G401 (cell line): ENCODE measurements around the gene ENC1. TPM values are rescaled to one million over a fixed set of nuclear protein-coding genes. Genes with fewer than 3 reads are reported as not detected.

Experiments
- DNase-seq: peaks from one replicate; pipeline ENCODE4 v3.0.0-alpha.2; 2015; ENCODE audit warnings: low spot score
- in situ Hi-C: cut with HindIII; loops from 2 replicates; pipeline ENCODE4 v1.10.0; 2016; ENCODE audit warnings: low sequenced_read_pairs, mixed read lengths
- total RNA-seq: library from RNA; depleted of rRNA; stranded (reverse); fragments of >200 nt; shearing (Covaris generic); gene quantifications from 2 replicates; pipeline ENCODE4 v1.2.3, GENCODE V29; 2014

The ENC1 gene
- total RNA-seq, 1 experiment from 2014 or later = 36.4 TPM

- in situ Hi-C loops = no loop called here
Observed at GRCh38 chr5:74618106-74618505, 22.4 kb downstream of the ENC1 start.

GRCh38 chr5:74617202-74617601, 23.3 kb downstream of the ENC1 start:
- in situ Hi-C loops = no loop called here
- no peak for DNase-seq

More at GRCh38 chr5:74618106-74618505, 22.4 kb downstream of the ENC1 start:
- DNase-seq = no peak

- in situ Hi-C loops = no loop called here
Observed at GRCh38 chr5:74616236-74617146, 24.0 kb downstream of the ENC1 start.

GRCh38 chr5:74613283-74613682, 27.2 kb downstream of the ENC1 start:
- no peak for DNase-seq
- in situ Hi-C loops = no loop called here

More at GRCh38 chr5:74616236-74617146, 24.0 kb downstream of the ENC1 start:
- DNase-seq = no peak

DNA sequence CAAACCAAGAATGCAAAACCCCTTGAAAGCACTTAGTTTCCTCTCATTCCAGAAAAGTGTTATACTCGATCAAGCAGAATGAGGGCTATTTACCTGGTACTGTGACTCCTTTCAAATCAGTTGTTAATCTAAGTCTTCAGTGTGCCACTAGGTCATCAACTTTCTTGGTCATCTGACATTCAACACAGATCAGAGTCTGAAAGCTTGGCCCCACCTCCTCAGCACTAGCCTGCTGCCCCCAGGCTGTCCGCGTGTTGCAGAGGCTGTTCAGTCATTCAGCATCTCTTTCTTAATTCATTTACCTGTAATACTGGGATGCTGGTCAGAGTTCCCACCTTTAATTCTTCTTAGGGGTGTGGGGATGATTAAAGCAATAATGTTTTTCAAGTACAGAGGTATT, 28.5 kb downstream of the ENC1 start:
- no peak for DNase-seq
- in situ Hi-C loops = no loop called here

DNA sequence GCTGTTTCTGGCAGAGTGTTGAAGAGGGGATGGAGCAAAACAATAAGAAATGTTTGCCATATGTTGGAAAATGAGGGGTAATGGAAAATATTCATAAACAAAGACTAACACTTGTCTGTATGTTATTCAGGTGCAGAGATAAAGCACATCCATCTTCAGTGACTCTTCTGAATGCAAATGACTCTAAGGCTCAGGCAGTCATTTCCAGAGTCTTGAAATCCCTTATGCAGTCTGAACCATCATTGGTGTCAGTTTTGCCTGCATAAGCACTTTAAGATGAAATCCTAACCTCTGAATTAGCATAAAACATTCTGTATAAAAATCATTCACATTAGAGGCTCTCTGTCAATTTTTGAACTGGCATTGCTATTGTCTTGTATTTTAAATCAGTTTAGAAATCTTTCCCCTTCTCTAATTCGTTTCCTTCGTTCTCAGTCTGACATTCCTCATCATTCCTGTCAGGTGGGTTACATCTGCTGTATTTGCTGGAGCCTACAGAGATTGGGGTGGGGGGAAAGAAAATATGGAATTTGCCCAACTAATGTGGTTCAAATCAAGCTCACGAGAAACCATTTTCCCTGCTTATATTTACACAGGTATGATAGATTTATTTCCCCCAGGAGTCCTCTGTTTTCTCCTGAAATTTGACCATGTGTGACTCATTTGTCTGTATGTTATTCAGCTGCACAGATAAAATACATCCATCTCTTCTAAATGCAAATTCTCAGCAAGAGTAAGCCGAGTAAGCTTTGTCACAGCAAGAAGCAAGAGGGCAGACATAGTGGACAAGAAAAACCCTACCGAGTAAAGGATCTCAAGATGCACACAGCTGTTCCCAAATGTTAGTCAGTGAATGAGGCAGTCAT, 31.6 kb downstream of the ENC1 start:
- in situ Hi-C loops = no loop called here
- no peak for DNase-seq

- DNase-seq = no peak
- in situ Hi-C loops = no loop called here
Observed at GRCh38 chr5:74605759-74606158, 34.8 kb downstream of the ENC1 start.

GRCh38 chr5:74603376-74603775, 37.2 kb downstream of the ENC1 start:
- in situ Hi-C loops = no loop called here

DNA sequence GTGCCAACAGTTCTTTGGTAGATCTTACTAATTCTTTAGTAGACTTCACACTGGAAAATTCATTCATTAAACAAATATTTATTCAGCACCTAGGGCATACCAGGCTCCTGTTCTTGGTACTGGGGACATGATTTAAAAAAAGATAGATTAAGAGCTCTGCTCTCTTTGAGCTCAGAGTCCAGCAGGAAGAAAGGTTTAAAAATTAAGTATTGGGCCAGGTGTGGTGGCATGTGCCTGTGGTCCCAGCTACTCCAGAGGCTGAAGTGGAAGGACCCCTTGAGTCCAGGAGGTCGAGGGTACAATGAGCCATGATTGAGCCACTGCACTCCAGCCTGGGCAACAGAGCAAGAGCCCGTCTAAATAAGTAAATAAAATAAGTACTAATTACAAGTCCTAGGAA, 41.4 kb downstream of the ENC1 start:
- in situ Hi-C loops = no loop called here
- no peak for DNase-seq

More at GRCh38 chr5:74603376-74603775, 37.2 kb downstream of the ENC1 start:
- DNase-seq = no peak

GRCh38 chr5:74598731-74599130, 41.8 kb downstream of the ENC1 start:
- in situ Hi-C loops = no loop called here
- no peak for DNase-seq

DNA sequence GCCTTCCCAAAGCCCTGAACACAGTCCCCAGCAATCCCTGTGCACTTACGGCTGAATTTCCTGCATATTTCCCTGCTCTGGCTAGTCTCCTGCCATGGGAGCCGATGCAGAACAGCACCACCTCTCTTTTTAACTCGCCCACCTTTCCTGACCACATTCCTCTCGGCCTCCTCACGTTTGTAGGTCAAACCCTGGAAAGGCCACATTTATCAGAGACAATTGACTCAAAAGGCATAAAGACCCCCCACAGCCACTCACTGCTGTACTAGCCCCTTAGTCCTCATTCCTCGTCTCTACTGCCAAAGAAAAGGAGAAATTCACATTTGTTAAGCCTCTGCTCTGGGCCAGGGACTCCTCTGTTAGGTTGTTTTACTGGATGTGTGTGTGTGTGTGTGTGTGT, 43.6 kb downstream of the ENC1 start:
- in situ Hi-C loops = no loop called here
- no peak for DNase-seq

DNA sequence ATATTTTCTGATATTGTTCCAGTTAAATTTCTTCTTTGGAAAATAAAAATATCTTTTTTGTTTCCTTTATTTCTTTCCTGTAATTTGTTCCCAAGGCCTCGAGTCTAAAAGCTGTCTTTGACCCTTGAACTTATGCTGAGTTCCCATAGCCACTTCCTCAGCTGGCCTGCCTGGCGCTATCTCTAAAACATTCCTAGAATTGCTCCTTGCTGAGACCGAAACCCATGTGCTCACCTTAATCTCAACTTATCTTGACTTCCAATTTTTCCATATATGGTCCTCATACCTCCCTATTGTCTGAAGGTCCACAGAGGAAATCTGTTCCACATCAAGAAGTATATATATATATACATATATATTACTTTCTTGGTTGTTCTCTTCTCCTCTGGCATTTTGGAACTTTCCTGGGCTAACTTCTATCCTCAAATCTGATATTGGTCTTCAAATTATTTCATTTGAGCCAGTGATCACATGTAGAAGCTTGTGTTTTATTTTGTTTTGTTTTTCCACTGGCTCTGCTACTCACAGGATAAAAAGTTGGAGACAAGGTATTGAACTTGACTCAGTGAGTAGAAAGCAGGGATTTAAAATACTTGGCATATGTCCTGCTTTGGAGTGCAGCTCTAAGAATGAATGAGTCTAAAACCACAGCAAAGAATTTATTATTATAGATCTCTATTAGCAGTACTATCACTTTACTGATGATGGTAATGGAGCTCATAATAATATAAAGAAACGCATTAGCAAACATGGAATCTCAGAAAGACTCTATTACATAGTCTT, 45.2 kb downstream of the ENC1 start:
- no peak for DNase-seq
- in situ Hi-C loops = no loop called here

DNA sequence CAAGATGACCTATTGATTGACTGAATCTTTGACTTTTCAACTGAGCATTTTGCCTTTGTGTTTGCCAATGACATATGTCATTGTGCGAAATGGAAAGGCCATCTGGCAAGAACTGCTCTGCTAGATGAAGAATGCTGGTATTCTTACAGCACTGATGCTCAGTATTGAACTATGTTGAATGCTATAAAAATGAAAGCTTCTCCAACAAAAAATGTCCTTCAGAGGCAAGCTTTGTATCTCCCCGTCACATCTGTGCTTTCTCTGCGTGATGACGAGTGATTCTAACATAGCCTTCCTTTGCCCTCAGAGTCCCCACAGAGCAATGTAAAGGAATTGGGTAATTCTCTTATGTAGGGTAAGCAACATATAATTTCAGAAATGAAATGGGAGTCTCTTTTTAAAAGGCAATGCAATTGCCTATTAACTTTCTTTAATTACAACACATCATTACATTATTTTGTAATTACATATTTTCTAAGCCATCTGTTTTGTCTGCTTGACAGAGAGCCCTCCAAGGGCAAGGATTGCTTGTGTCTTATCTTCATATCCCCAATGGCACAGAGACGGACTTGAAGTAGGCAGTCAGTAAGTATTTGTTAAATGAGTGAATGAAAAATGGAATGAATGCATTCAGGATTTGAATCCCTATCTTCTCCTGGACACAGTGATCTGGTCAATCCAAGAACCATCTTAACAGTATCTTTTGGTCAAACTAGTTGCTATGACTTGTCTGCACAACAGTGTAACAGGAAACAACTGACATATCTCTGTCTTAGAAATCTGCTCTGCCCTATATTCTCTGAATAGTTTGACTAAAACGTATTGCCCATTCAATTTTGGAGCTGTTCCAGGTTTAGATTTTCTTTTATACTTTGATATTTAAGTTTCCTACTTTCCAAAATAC, 46.1 kb downstream of the ENC1 start:
- no peak for DNase-seq
- in situ Hi-C loops = no loop called here

DNA sequence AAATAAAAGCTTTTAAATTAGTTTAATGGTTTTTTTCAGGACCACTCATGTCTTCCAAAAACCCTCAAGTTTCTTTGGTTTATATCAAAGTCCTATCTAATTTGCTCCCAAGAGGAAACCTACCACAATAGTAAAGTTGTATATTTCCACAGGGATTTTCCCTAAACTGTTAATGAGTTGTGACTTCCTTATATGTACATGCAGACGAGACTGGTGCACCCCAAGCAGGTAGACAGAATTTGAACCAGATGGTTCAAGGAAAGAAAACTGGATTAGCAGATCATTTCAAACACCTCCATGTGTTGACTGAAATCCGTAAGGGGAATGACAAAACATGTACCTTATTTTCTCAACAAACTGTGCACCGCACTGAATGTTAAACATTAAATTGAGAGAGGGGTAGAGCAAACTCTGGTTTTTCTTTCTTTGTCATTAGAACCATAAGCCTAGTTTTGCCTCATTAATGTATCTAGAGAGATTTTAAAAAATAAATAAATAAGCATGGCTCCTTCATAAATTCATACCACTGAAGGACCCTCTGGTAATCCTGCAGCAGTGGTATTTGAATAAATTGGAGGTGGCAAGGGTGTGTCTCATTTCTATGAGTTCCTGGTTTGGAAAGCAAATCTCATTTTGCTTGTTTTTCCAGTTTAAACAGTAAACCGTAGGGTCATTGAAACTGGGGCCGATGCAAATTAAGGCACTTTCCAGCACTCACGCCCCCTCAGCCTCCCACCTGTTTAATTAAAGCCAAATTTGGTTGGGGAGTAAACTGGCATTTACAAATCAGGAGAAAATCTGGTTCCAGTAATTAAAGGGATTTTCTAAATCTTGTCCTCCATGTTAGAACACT, 51.1 kb downstream of the ENC1 start:
- in situ Hi-C loops = no loop called here
- no peak for DNase-seq

DNA sequence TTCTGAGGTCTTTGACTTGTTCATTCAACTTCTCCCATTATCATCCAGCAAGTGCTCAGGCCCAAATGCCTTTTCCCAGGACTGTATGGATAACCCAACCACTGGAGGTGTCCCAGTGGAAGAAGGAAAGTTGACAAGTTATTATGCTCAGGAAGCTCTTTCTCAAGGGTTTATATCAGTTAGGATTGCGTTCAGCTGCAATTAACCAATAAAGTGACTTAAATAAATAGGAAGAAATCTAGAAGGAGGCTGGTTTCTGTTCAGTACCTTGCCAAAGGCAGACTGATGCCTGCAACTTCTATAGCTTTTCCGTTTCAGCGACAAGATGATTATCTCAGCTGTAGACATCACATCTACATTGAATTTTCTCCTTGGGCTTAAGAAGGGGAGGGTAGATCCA, 52.1 kb downstream of the ENC1 start:
- in situ Hi-C loops = no loop called here
- DNase-seq = no peak

DNA sequence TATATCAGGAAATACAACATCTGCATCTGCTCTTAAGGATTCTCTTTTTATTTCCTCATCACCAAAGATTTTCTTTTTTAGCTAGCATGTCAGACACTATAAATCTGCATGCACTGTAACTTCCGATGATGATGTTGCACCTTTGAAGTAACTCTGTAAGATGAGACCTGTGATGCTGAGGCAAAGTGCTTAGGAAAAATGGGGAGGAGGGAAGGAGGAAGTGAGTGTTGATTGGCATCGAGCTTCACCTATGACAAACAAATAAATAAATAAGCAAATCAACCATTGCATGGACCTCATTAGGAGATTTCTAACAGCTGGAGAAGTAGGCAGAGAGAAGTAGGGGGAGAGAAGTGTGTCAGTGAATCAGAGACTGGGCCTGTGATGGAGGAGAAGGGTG, 52.6 kb downstream of the ENC1 start:
- no peak for DNase-seq
- in situ Hi-C loops = no loop called here

DNA sequence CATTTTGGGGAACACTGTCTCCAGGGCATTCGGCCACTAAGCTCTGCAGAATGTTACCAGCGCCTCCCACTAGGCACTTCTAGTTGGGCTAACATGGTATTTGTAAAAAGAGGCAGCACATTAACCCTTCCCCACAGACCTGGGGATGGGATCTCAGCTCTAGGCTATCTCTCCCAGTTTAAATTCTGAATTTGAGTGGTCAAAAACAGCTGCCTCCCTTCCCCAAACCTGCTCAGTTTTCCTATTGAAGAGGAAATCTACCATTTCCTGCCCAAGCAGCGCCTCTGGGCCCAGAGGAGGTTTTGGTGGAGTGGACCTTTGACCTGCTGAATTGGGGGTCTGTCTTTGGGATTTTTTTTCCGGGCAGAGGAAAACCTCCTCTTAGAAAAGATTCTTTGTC, 53.2 kb downstream of the ENC1 start:
- in situ Hi-C loops = no loop called here
- DNase-seq = no peak

DNA sequence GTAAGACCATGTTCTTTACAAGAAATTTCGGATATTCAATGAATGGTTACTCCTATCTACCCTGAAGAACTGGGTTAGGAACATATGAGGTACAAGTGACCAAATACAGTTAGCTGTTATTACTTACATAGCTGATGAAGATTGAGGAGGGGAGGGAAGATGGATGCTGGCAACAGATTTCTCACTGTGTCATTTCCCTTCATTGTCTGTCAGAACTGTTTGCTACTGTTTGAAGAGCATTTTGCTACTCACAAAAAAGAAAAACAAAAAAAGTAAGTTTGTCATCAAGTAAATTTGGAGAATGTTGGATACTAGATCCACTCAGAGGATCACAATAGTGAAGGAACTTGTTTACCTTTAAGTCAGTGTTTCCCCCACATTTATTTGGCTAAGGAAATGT, 53.7 kb downstream of the ENC1 start:
- DNase-seq = no peak
- in situ Hi-C loops = no loop called here
